NOMO-1 treated with DMSO at 0.1 percent for 48 hours (cell line): ENCODE measurements around the gene XXYLT1.

Experiments used
- DNase-seq: peaks from one replicate; lab custom pipeline; 2025; ENCODE audit not compliant: unreplicated experiment; lab: John Stamatoyannopoulos, UW

XXYLT1 gene

DNA sequence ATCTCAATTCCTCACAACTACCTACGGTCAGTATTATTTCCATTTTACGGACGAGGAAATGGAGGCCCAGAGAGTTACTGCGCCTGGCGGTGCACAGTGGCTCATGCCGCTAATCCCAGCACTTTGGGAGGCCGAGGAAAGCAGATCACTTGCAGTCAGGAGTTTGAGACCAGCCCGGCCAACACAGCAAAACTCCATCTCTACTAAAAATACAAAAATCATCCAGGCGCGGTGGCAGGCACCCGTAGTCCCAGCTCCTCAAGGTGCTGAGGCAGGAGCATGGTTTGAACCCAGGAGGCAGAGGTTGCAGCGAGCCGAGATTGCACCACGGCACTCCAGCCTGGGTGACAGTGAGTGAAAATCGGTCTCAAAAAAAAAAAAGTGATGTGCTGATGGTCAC lies 187.3 kb downstream of the XXYLT1 start:
- no peak for DNase-seq

- DNase-seq: no peak
These were observed 188.1 kb downstream of the XXYLT1 start for GRCh38 chr3:195082811-195083210.

DNA sequence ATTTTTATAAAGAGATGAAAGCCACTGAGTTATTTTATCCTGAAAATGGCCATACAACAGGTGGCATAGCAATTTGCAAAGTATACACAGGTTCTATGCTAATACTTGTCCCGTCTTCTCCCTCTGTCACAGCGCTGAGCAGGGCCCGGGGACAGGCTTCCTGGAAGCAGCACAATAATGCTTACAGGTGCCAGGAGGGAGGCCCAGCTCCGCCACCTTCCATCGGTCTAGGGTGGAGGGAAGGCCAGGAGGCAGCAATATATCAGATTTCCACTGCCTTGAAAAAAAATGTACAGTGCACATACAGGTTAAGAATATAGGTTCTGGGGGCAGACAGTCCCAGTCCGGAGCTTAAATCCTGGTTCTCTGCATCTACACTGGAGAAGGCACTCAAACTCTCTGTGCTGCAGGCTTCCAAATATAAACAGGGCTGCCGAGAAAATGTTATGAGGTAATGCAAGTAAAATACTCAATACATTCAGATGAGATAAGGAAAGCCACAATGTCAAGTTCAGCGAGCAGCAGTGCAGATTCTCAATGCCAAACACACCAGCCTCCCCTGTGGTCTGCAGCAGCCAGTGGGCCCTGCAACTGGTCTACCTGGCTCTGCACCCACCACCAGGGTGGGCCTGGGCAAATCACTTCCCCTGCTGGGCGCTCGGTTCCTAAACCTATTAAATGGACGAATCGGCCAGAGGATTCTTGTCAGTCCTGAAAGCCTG lies 189.6 kb downstream of the XXYLT1 start:
- DNase-seq: no peak

- DNase-seq: no peak
These were observed 190.3 kb downstream of the XXYLT1 start for GRCh38 chr3:195080571-195081151.

DNA sequence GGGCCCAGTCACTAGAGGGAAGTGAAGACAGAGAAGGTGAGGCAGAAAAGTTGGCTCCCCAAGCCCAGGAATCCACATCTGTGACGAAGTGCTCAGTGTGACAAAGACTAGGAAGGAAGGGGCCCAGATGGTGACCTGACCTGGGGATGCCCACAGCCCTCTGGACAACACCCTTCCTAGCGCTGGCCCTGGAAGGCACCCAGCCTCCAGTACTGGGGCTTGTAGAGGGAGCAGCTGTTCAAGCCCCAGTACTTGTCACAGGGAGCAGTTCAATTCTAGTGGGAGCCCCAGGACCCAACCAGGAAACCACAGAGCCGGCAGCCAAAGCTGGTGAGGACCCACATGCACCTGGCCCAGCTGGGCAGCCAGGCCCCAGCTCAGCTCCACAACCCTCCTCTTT lies 190.8 kb downstream of the XXYLT1 start:
- no peak for DNase-seq

- no peak for DNase-seq
These were observed 191.3 kb downstream of the XXYLT1 start for GRCh38 chr3:195079636-195080035.

DNA sequence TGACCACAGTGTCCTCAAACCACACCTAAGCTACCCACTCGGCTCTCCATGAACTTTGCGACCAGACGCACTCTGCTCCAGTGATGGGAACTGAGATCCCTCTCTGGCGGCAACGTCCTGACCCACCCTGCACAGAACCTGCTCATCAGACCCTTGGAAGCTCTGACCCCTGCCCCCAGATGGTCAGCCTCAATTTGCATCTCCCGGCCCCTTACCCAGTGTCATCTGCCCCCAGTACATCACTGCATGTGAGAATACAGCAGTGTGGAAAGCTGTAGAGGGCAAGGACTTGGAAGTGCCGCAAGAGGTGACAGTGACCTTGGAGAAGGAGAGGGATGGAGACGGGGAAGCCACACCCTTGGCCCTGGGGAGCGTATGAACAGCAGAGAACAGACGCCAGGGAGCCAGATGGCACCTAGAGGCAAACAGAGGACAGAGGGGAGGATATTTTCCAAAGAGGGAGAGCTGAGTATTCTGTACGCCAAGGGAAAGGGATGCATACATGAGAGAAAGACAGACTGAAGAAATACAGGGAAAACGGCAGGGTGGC lies 192.0 kb downstream of the XXYLT1 start:
- DNase-seq: no peak

- DNase-seq: no peak
These were observed 193.1 kb downstream of the XXYLT1 start for GRCh38 chr3:195077611-195078540.

- DNase-seq: no peak
These were observed 193.9 kb downstream of the XXYLT1 start for GRCh38 chr3:195076981-195077610.

DNA sequence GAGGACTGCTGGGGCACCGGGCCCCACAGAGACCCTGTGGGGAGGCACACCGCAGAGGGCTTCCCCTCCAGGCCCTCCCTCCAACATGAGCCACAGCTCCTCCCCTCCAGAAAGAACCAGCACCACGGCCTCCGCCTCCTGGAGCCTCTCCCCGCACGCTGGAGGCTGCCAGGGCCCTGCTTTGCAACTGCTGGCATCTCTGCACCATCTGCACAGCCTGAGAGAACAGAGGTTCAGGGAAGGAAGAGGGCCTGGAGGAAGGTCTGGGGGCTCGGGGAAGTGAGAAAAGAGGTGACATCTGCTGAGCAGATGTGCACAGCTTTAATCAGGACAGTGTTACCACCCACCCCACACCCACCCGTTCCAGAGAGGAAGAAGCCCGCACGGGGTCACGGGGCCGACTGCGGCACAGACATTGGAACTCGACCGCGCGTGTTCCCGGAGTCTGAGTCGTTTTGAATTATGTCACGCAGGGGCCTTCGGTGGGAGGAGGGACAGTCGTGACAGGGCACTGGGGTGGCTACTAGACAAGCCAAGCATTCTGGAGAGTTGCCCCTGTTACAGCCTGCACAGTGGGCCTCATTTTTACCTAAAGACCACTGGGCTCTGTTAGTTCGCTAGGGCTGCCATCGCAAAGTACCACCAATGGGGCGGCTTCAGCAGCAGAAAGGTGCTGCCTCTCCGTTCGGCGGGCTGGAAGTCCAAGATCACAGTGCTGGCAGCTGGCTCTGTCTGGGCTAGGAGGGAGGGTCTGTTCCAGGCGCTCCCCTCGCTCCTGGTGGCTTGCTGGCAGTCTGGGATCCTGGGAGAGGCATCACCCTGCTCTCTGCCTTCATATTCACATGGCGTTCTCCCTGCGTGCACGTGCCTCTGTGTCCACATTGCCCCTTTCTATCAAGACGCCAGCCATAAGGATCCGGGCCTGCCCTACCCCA lies 194.8 kb downstream of the XXYLT1 start:
- no peak for DNase-seq

DNA sequence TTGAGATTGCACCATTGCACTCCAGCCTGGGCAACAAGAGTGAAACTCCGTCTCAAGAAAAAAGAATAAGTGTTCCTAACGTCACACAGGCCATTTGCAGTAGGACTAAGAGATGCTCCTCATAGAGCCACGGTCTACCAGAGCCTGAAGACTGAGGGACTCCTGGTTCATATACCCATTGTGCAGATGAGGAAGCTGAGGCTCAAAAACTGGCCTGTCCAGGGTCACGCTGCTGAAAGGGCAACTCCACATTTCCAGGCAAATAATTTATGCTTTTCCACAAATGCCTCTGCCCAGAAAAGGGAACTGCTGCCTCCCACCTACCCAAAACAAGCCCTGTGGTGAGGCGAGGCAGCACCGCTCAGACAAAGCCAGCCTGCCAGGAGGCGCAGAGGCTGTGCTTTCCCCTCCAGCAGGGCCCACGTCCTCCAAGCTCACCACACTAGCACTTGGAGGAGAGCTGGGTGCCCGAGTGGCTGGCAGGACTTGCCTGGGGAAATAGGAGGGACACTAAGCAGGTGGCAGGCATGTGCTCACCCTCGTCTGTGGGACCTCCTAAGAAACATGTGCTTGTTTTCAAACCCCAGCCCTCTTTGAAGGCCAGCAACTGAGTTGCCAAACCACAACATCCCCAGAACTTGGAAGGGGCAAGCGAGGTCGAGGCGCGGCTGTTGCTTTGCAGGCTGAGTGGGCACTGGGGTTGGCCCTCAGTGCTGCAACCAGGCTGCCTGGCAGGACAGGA lies 195.6 kb downstream of the XXYLT1 start:
- DNase-seq: no peak

DNA sequence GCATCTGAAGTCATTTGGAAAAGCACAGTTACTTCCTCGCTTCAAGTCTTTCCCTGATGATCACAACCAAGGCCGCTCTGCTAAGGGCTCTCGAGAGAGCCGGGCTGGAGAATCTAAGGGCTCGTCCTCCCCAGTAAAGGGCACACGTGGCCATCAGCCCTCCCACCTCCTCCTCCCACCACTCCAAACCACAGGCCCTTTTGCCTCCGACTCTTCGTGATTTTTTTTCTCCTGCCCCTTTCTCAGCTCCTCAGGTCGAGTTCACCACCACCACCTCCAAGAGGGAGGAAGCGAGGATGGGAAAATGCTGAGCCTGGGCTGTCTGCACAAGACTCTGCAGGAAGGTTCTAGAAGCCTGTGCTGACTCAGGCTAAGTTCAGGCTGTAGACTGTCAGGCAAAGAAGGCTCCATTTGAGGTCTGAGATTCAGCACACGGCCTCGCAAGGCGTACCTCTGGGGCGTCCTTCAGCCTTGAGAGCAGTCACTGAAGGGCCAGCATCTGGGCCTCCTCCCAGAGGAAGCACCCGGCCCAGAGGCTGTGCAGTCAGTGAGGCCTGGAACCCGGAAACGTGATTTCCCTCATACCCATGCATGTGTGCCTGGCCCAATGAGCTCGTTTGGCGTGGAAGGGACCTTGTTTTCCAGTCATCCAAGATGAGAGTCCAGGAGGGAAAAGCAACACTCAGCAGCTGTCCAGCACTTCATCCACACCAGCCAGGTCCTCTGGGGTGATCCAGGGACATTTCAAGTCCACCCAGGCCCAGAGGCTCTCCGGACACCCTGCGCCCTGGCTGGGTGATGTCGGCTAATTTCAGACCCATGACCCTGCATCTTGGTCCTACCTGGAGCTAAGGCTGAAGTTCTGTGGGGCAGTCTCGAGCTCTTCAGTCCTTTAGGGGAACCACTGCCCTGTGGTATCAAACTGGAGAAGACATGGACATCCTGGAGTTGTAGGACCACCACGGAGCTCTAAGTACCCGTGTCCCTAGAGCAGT lies 196.8 kb downstream of the XXYLT1 start:
- DNase-seq: no peak

DNA sequence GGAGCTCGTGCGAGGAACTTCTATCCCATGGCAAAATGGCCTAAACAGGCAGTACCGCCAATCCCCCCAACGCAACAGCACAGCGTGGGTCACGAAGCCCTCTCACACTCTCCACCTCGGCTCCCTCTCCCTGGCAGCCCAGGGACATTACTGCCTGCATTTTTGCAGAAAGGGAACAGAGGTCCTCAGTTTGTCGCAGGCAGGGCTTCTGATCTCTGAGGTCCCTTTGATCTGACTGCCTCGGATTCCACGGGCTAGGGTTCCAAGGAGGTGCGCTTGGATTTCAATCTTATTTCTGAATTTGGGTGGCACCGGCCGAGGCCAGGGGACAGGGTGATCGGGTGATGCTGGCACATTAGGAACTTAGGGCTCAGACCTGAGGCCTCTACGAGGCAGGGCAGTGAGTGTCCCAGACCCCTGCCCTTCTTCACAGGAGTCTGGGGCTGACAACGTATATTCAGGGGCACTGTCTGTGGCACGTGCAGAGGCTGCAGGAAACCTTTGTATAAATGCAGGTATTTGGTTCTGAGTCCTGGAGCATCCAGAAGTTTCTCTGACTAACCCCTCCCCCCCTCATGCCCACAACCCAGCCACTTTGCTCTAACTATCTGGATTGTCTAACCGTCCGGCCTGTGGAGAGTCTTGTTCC lies 197.9 kb downstream of the XXYLT1 start:
- no peak for DNase-seq

- no peak for DNase-seq
These were observed 198.8 kb downstream of the XXYLT1 start for GRCh38 chr3:195071916-195072820.

- no peak for DNase-seq
These were observed 199.8 kb downstream of the XXYLT1 start for GRCh38 chr3:195071011-195071728.

- DNase-seq: no peak
These were observed 200.6 kb downstream of the XXYLT1 start for GRCh38 chr3:195070336-195070735.
